ENCODE results near the gene NUCB2. TPM values are rescaled to one million over a fixed set of nuclear protein-coding genes. Genes with fewer than 3 reads are reported as not detected.

Gene NUCB2
- total RNA-seq, 1 experiment from 2014 or later = 27.6 TPM

- Histone ChIP-seq H3K4me1 (ENCODE audit: insufficient read depth, low read length) (no peaks in the 10 kb centered on the region), H3K4me3 (ENCODE audit: low read length) (no peak overlapping the region), H3K9me2 (replicated peaks; ENCODE audit: low read length) (no peaks in the 10 kb centered on the region), H3K9me3 (ENCODE audit: low read length) (no peaks in the 10 kb centered on the region), H3K9ac (ENCODE audit: low read length) (no peak overlapping the region), H3F3A (ENCODE audit: low read length, unreplicated experiment) (no peaks in the 10 kb centered on the region), H3K27ac (ENCODE audit: low read length) (no peak overlapping the region), H4K20me1 (ENCODE audit: low read length) (no peaks in the 10 kb centered on the region), H2AFZ (ENCODE audit: low read length) (no peak overlapping the region), H3K27me3 (ENCODE audit: low read length) (no peaks in the 10 kb centered on the region), H3K4me2 (ENCODE audit: low read length) (no peak overlapping the region), H3K36me3 (ENCODE audit: low read depth, low read length) (no peaks in the 10 kb centered on the region), H3K79me2 (ENCODE audit: low read length) (no peaks in the 10 kb centered on the region)
- intact Hi-C loops (cut with micrococcal nuclease) = no loop called here
- ATAC-seq = no peak
- ChIA-PET POLR2A (ENCODE audit: unreplicated experiment) (no interaction called here), CTCF (no interaction called here)
- no peak for DNase-seq
- TF ChIP-seq CTCF (conservative IDR thresholded peaks at IDR 0.05; ENCODE audit: low read depth, low read length) = no peak
- TF ChIP-seq EZH2phosphoT487 (IDR thresholded peaks at IDR 0.05; ENCODE audit: borderline replicate concordance, low read length) = no peak
- no peak for TF ChIP-seq EZH2 (IDR thresholded peaks at IDR 0.05; ENCODE audit: low read length, unreplicated experiment)
- no TSS peak for BruUV-seq (replicated peaks)
Measured at GRCh38 chr11:17333799-17334586, 57.5 kb downstream of the NUCB2 start.

- no peak overlapping the region for H3K4me3 ChIP-seq (ENCODE audit: low read length)
- H2AFZ ChIP-seq (ENCODE audit: low read length) = no peak overlapping the region
- CTCF ChIA-PET = no interaction called here
- H3K36me3 ChIP-seq (ENCODE audit: low read depth, low read length) = no peaks in the 10 kb centered on the region
- H3K9me2 ChIP-seq (replicated peaks; ENCODE audit: low read length) = no peaks in the 10 kb centered on the region
- H3K27me3 ChIP-seq (ENCODE audit: low read length) = no peaks in the 10 kb centered on the region
- intact Hi-C loops (cut with micrococcal nuclease) = no loop called here
- H3K9ac ChIP-seq (ENCODE audit: low read length) = no peak overlapping the region
- no peaks in the 10 kb centered on the region for H3F3A ChIP-seq (ENCODE audit: low read length, unreplicated experiment)
- TF ChIP-seq EZH2phosphoT487 (IDR thresholded peaks at IDR 0.05; ENCODE audit: borderline replicate concordance, low read length) (no peak), CTCF (conservative IDR thresholded peaks at IDR 0.05; ENCODE audit: low read depth, low read length) (no peak), EZH2 (IDR thresholded peaks at IDR 0.05; ENCODE audit: low read length, unreplicated experiment) (no peak)
- no peaks in the 10 kb centered on the region for H4K20me1 ChIP-seq (ENCODE audit: low read length)
- no peaks in the 10 kb centered on the region for H3K79me2 ChIP-seq (ENCODE audit: low read length)
- DNase-seq (no peak), ATAC-seq (no peak)
- no peaks in the 10 kb centered on the region for H3K9me3 ChIP-seq (ENCODE audit: low read length)
- no peak overlapping the region for H3K4me2 ChIP-seq (ENCODE audit: low read length)
- H3K27ac ChIP-seq (ENCODE audit: low read length) = no peak overlapping the region
- peaks cover 7% of the 10 kb centered on the region for H3K4me1 ChIP-seq (ENCODE audit: insufficient read depth, low read length)
- POLR2A ChIA-PET (ENCODE audit: unreplicated experiment) = no interaction called here
- no TSS peak for BruUV-seq (replicated peaks)
Measured at GRCh38 chr11:17343257-17343656, 66.7 kb downstream of the NUCB2 start.

GRCh38 chr11:17343907-17344306, 67.4 kb downstream of the NUCB2 start:
- no peaks in the 10 kb centered on the region for H3K9me3 ChIP-seq (ENCODE audit: low read length)
- DNase-seq = peak; percentile 57
- no peak overlapping the region for H3K9ac ChIP-seq (ENCODE audit: low read length)
- H3K36me3 ChIP-seq (ENCODE audit: low read depth, low read length) = no peaks in the 10 kb centered on the region
- H3K27ac ChIP-seq (ENCODE audit: low read length) = no peak overlapping the region
- CTCF ChIA-PET = no interaction called here
- no peaks in the 10 kb centered on the region for H3K9me2 ChIP-seq (replicated peaks; ENCODE audit: low read length)
- no peaks in the 10 kb centered on the region for H4K20me1 ChIP-seq (ENCODE audit: low read length)
- no peaks in the 10 kb centered on the region for H3K27me3 ChIP-seq (ENCODE audit: low read length)
- no peak overlapping the region for H3K4me2 ChIP-seq (ENCODE audit: low read length)
- intact Hi-C loops (cut with micrococcal nuclease) = no loop called here
- H3K4me3 ChIP-seq (ENCODE audit: low read length) = no peak overlapping the region
- no peaks in the 10 kb centered on the region for H3K79me2 ChIP-seq (ENCODE audit: low read length)
- TF ChIP-seq CTCF (conservative IDR thresholded peaks at IDR 0.05; ENCODE audit: low read depth, low read length) = no peak
- no peak overlapping the region for H2AFZ ChIP-seq (ENCODE audit: low read length)
- ATAC-seq = peak; percentile 72
- H3K4me1 ChIP-seq (ENCODE audit: insufficient read depth, low read length) = peaks cover 7% of the 10 kb centered on the region
- POLR2A ChIA-PET (ENCODE audit: unreplicated experiment) = no interaction called here
- BruUV-seq (replicated peaks) = no TSS peak
- no peaks in the 10 kb centered on the region for H3F3A ChIP-seq (ENCODE audit: low read length, unreplicated experiment)

Measured in PC-3 (cell line).